Keratinocyte (primary cell): ENCODE measurements around the gene SCRN2. TPM values are rescaled to one million over a fixed set of nuclear protein-coding genes. Genes with fewer than 3 reads are reported as not detected.

Experiments
- DNase-seq: peaks from one replicate; pipeline ENCODE4 v3.0.0-alpha.2; 2011; ENCODE audit warnings: low read depth, missing footprints, low spot score
- FAIRE-seq: peaks from 2 replicates; lab custom pipeline; 2011; peaks lifted over from hg19 to GRCh38; lab: Jason Lieb, UNC
- H2AFZ ChIP-seq: 2 replicates; pipeline ENCODE4 v1.6.0; 2012; ENCODE audit warnings: low read length, control low read depth, inconsistent platforms; ENCODE audit not compliant: control insufficient read depth
- H3K27ac ChIP-seq: 2 replicates; pipeline ENCODE4 v1.5.1; 2011; ENCODE audit warnings: low read length; ENCODE audit not compliant: control insufficient read depth, insufficient read depth
- H3K27me3 ChIP-seq: 3 replicates; pipeline ENCODE4 v1.6.0; 2011; ENCODE audit warnings: low read length; ENCODE audit not compliant: control insufficient read depth, insufficient read depth; ENCODE audit errors: extremely low read depth
- H3K36me3 ChIP-seq, 2 experiments: 2 replicates in 1 of 2; 3 replicates in 1 of 2; pipeline ENCODE4 v1.5.1; 2011; ENCODE audit warnings: low read length in 2 of 2, mild to moderate bottlenecking in 1 of 2; ENCODE audit not compliant: control insufficient read depth in 2 of 2, insufficient read depth in 2 of 2; ENCODE audit errors: extremely low read depth in 1 of 2
- H3K4me1 ChIP-seq: 3 replicates; pipeline ENCODE4 v1.5.1; 2011; ENCODE audit warnings: low read length; ENCODE audit not compliant: control insufficient read depth, insufficient read depth; ENCODE audit errors: extremely low read depth
- H3K4me2 ChIP-seq: 3 replicates; pipeline ENCODE4 v1.6.0; 2011; ENCODE audit warnings: low read depth, low read length; ENCODE audit not compliant: control insufficient read depth, insufficient read depth; ENCODE audit errors: extremely low read depth
- H3K4me3 ChIP-seq, 3 experiments: fragments of 200-600 bp in 1 of 3; sonication (generic) in 1 of 3; 2 replicates in 2 of 3; 3 replicates in 1 of 3; pipeline ENCODE4 v1.5.1; 2011 to 2016; ENCODE audit warnings: low read length in 3 of 3, mild to moderate bottlenecking in 3 of 3, control low read depth in 2 of 3, inconsistent platforms in 1 of 3, low read depth in 1 of 3, mixed read lengths in 1 of 3, mixed run types in 1 of 3, moderate library complexity in 1 of 3; ENCODE audit not compliant: control insufficient read depth in 2 of 3, insufficient read depth in 2 of 3; ENCODE audit errors: extremely low read depth in 1 of 3
- H3K79me2 ChIP-seq: 2 replicates; pipeline ENCODE4 v1.6.0; 2012; ENCODE audit warnings: low read length; ENCODE audit not compliant: control insufficient read depth, insufficient read depth
- H3K9ac ChIP-seq: 3 replicates; pipeline ENCODE4 v1.6.0; 2011; ENCODE audit warnings: low read length; ENCODE audit not compliant: control insufficient read depth, insufficient read depth; ENCODE audit errors: extremely low read depth
- H3K9me1 ChIP-seq: 3 replicates; pipeline ENCODE4 v1.6.0; 2011; ENCODE audit warnings: low read length; ENCODE audit not compliant: control insufficient read depth, insufficient read depth; ENCODE audit errors: extremely low read depth
- H3K9me3 ChIP-seq: 2 replicates; pipeline ENCODE4 v1.5.1; 2012; ENCODE audit warnings: low read depth, low read length; ENCODE audit not compliant: control insufficient read depth
- H4K20me1 ChIP-seq: 3 replicates; pipeline ENCODE4 v1.6.0; 2011; ENCODE audit warnings: low read length; ENCODE audit not compliant: control insufficient read depth, insufficient read depth; ENCODE audit errors: extremely low read depth
- EZH2 ChIP-seq: IDR thresholded peaks from one replicate; pipeline ENCODE4 v1.6.1; 2012; ENCODE audit warnings: inconsistent platforms, mild to moderate bottlenecking, low read length, moderate library complexity
- dilution Hi-C: fragments of 300-500 bp; cut with MboI; formaldehyde crosslinking; loops from one replicate; pipeline ENCODE4 v1.7.0; 2020; ENCODE audit warnings: low sequenced_read_pairs; ENCODE audit not compliant: extremely low pct_ligation_motif_present
- polyA plus RNA-seq, 5 experiments: library from polyadenylated mRNA; depleted of rRNA in 3 of 5; stranded (reverse) in 3 of 5; stranded (forward) in 1 of 5; unstranded in 1 of 5; fragments of >200 nt; gene quantifications; 1 replicate in 1 of 5; 2 replicates in 3 of 5; 3 replicates in 1 of 5; pipeline versions ENCODE4 v1.2.1 to v1.2.3, GENCODE V29; 2011 to 2012; ENCODE audit warnings: missing spikeins in 2 of 5, low read depth in 1 of 5, low replicate concordance in 1 of 5
- TF ChIP-seq, protein P1 (sequence below), 3 experiments: IDR thresholded peaks in 1 of 3; conservative IDR thresholded peaks in 1 of 3; optimal IDR thresholded peaks in 1 of 3; 2 replicates in 2 of 3; 3 replicates in 1 of 3; pipeline versions ENCODE3 to v1.5.1; 2011; ENCODE audit warnings: low read length in 3 of 3, mild to moderate bottlenecking in 3 of 3, moderate library complexity in 2 of 3, control low read depth in 1 of 3, inconsistent platforms in 1 of 3; ENCODE audit not compliant: insufficient read depth in 2 of 3; ENCODE audit errors: extremely low read depth in 1 of 3

Gene SCRN2
- polyA plus RNA-seq, 1 donor (not counting 4 experiments of a cell fraction or from before 2014, with no cell fraction given): 17.1 TPM

DNA sequence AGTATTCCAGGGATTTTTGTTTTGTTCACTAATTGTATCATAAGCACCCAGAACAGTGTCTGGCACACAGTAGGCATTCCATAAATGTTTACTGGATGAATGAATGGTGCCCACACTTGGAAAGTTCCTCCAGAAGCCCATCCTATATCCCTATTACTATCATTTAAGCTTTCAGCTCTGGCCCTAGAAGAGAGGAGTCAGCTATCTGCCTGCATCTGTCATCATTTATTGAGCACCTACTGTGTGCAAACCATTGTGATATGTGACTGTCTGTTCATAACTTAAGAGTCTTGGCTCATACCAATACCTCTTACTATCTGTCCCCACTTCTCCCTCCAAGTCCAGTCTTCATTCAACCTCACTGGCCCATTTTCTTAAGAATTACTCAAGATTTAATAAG lies 30.0 kb upstream of the SCRN2 start:
- H3K4me2 ChIP-seq: no peak overlapping the region
- H3K79me2 ChIP-seq: no peaks in the 10 kb centered on the region
- H3K9ac ChIP-seq: no peak overlapping the region
- peaks cover 24% of the 10 kb centered on the region for H3K27me3 ChIP-seq
- no peaks in the 10 kb centered on the region for H3K9me3 ChIP-seq
- H3K27ac ChIP-seq: no peak overlapping the region
- peaks cover 11% of the 10 kb centered on the region for H3K4me1 ChIP-seq
- dilution Hi-C loops: no loop called here
- no peaks in the 10 kb centered on the region for H4K20me1 ChIP-seq
- FAIRE-seq: no peak
- TF ChIP-seq, protein P1, sequence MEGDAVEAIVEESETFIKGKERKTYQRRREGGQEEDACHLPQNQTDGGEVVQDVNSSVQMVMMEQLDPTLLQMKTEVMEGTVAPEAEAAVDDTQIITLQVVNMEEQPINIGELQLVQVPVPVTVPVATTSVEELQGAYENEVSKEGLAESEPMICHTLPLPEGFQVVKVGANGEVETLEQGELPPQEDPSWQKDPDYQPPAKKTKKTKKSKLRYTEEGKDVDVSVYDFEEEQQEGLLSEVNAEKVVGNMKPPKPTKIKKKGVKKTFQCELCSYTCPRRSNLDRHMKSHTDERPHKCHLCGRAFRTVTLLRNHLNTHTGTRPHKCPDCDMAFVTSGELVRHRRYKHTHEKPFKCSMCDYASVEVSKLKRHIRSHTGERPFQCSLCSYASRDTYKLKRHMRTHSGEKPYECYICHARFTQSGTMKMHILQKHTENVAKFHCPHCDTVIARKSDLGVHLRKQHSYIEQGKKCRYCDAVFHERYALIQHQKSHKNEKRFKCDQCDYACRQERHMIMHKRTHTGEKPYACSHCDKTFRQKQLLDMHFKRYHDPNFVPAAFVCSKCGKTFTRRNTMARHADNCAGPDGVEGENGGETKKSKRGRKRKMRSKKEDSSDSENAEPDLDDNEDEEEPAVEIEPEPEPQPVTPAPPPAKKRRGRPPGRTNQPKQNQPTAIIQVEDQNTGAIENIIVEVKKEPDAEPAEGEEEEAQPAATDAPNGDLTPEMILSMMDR (optimal IDR thresholded peaks at IDR 0.05 in 1 of 3, IDR thresholded peaks at IDR 0.05 in 1 of 3, conservative IDR thresholded peaks at IDR 0.05 in 1 of 3; ENCODE audit: extremely low read depth in 1 of 3, insufficient read depth in 2 of 3, low read length in 3 of 3): no peak
- TF ChIP-seq EZH2: no peak
- no peak for DNase-seq
- H3K9me1 ChIP-seq: no peaks in the 10 kb centered on the region
- H3K36me3 ChIP-seq: no peaks in the 10 kb centered on the region
- no peak overlapping the region for H2AFZ ChIP-seq
- no peak overlapping the region for H3K4me3 ChIP-seq

DNA sequence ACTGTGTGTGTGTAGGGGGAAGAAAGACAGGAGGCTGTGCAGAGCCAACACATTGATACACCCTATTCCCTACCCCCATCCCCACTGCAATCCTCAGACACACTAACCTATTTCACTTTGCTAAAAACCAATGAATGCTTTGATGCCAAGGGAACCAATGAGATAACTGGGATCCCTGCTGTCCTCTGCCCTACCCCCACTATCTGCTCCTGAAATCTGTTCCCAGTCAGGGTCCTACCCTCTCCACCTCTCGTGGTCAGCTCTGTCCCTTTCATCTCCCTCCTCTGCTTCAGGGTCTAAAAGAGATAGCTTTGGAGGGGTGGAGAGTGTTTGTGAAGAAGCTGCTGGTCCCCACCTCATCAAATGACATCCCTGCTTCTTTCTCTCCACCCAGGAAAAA lies 29.0 kb upstream of the SCRN2 start:
- no peak overlapping the region for H3K27ac ChIP-seq
- no peak overlapping the region for H3K4me2 ChIP-seq
- peaks cover 20% of the 10 kb centered on the region for H3K27me3 ChIP-seq
- no peaks in the 10 kb centered on the region for H3K9me3 ChIP-seq
- TF ChIP-seq EZH2: no peak
- TF ChIP-seq, protein P1 (optimal IDR thresholded peaks at IDR 0.05 in 1 of 3, IDR thresholded peaks at IDR 0.05 in 1 of 3, conservative IDR thresholded peaks at IDR 0.05 in 1 of 3; ENCODE audit: extremely low read depth in 1 of 3, insufficient read depth in 2 of 3, low read length in 3 of 3): no peak
- H3K4me1 ChIP-seq: peaks cover 14% of the 10 kb centered on the region
- no peak overlapping the region for H3K9ac ChIP-seq
- H4K20me1 ChIP-seq: no peaks in the 10 kb centered on the region
- FAIRE-seq: no peak
- dilution Hi-C loops: no loop called here
- no peaks in the 10 kb centered on the region for H3K9me1 ChIP-seq
- H3K79me2 ChIP-seq: no peaks in the 10 kb centered on the region
- H2AFZ ChIP-seq: no peak overlapping the region
- no peaks in the 10 kb centered on the region for H3K36me3 ChIP-seq
- no peak for DNase-seq
- H3K4me3 ChIP-seq: no peak overlapping the region
